Esophagus squamous epithelium (tissue), 4 donors: Measurements from ENCODE around the gene HOXA9.

Experiments used
- POLR2A ChIP-seq, 4 donors: fragments of 450-650 bp; IDR thresholded peaks; one replicate each; pipeline ENCODE4 v1.6.1; 2017; ENCODE audit warnings: antibody characterized with exemption in 4 of 4, mild to moderate bottlenecking in 4 of 4, moderate library complexity in 3 of 4
- TF ChIP-seq, protein P1 (sequence below), 6 experiments: fragments of 450-650 bp in 4 of 6; fragments of 200-600 bp in 2 of 6; sonication (generic) in 2 of 6; IDR thresholded peaks; one replicate each; pipeline ENCODE4 v1.5.1; 2016 to 2019; ENCODE audit warnings: antibody characterized with exemption in 6 of 6, mild to moderate bottlenecking in 4 of 6, moderate library complexity in 4 of 6

GRCh38 chr7:27165996-27166530, 726 bp upstream of the HOXA9 start:
- TF ChIP-seq, protein P1, sequence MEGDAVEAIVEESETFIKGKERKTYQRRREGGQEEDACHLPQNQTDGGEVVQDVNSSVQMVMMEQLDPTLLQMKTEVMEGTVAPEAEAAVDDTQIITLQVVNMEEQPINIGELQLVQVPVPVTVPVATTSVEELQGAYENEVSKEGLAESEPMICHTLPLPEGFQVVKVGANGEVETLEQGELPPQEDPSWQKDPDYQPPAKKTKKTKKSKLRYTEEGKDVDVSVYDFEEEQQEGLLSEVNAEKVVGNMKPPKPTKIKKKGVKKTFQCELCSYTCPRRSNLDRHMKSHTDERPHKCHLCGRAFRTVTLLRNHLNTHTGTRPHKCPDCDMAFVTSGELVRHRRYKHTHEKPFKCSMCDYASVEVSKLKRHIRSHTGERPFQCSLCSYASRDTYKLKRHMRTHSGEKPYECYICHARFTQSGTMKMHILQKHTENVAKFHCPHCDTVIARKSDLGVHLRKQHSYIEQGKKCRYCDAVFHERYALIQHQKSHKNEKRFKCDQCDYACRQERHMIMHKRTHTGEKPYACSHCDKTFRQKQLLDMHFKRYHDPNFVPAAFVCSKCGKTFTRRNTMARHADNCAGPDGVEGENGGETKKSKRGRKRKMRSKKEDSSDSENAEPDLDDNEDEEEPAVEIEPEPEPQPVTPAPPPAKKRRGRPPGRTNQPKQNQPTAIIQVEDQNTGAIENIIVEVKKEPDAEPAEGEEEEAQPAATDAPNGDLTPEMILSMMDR (IDR thresholded peaks at IDR 0.05), result no peak
- TF ChIP-seq POLR2A (IDR thresholded peaks at IDR 0.05), result no peak
